ENCODE measurements around the gene DOCK4. TPM values are rescaled to one million over a fixed set of nuclear protein-coding genes. Genes with fewer than 3 reads are reported as not detected.

Gene DOCK4
- total and polyA plus RNA-seq, 10 of the 15 experiments (the other 5 are each of a cell fraction or from before 2014, with no cell fraction given): 0.03 to 0.73 (median 0.38) TPM

- Histone ChIP-seq H3K9ac (ENCODE audit: control insufficient read depth, insufficient read depth, low read length) (no peak overlapping the region), H3K27me3 (replicated peaks in 1 of 2; ENCODE audit: control insufficient read depth in 2 of 2, insufficient read depth in 2 of 2, low read length in 1 of 2) (no peaks in the 10 kb centered on the region), H3K4me1 (ENCODE audit: control insufficient read depth, insufficient read depth, low read length) (no peaks in the 10 kb centered on the region), H3K36me3 (ENCODE audit: control insufficient read depth in 2 of 2, insufficient read depth in 2 of 2, low read length in 1 of 2) (no peaks in the 10 kb centered on the region), H3K79me2 (ENCODE audit: control insufficient read depth, insufficient read depth, low read length) (no peaks in the 10 kb centered on the region), H2AFZ (ENCODE audit: control insufficient read depth, low read depth, low read length) (no peak overlapping the region), H4K20me1 (ENCODE audit: control insufficient read depth, insufficient read depth) (no peaks in the 10 kb centered on the region), H3K27ac (ENCODE audit: control insufficient read depth, insufficient read depth) (no peak overlapping the region), H3K4me3 (no peak overlapping the region), H3K9me3 (replicated peaks; ENCODE audit: control insufficient read depth, insufficient read depth, low read length) (no peaks in the 10 kb centered on the region), H3K4me2 (ENCODE audit: control insufficient read depth, insufficient read depth) (no peak overlapping the region)
- no peak for ATAC-seq
- CTCF ChIA-PET: no interaction called here
- POLR2A ChIA-PET: no interaction called here
- 61% methylated on average over 9 of the region's 9 CpGs for WGBS (ENCODE audit: insufficient coverage, insufficient replicate concordance, low lambda C conversion rate, missing lambda C conversion rate)
- RAD21 ChIA-PET (ENCODE audit: unreplicated experiment): no interaction called here
- no TSS peak for BruUV-seq (replicated peaks)
- no peak for DNase-seq (ENCODE audit: low read depth, low spot score)
- intact Hi-C loops (cut with micrococcal nuclease; ENCODE audit: unreplicated experiment) (no loop called here), in situ Hi-C loops (cut with MboI) (no loop called here)
- SMC1A ChIA-PET (ENCODE audit: uncharacterized antibody, unreplicated experiment): no interaction called here
- no peak for FAIRE-seq
- TF ChIP-seq NR2C1 (IDR thresholded peaks at IDR 0.05): no peak
- no peak for TF ChIP-seq WRNIP1 (IDR thresholded peaks at IDR 0.05; ENCODE audit: borderline replicate concordance, low read depth, low read length)
- TF ChIP-seq MEF2B (IDR thresholded peaks at IDR 0.05; ENCODE audit: partially characterized antibody, poor library complexity, severe bottlenecking): no peak
- TF ChIP-seq CUX1 (IDR thresholded peaks at IDR 0.05; ENCODE audit: insufficient replicate concordance, low read depth, low read length): no peak
- no peak for TF ChIP-seq BMI1 (IDR thresholded peaks at IDR 0.05; ENCODE audit: borderline replicate concordance)
- TF ChIP-seq SRF (IDR thresholded peaks at IDR 0.05; ENCODE audit: low read depth in 2 of 2, low read length in 2 of 2): no peak
- TF ChIP-seq, protein P1, sequence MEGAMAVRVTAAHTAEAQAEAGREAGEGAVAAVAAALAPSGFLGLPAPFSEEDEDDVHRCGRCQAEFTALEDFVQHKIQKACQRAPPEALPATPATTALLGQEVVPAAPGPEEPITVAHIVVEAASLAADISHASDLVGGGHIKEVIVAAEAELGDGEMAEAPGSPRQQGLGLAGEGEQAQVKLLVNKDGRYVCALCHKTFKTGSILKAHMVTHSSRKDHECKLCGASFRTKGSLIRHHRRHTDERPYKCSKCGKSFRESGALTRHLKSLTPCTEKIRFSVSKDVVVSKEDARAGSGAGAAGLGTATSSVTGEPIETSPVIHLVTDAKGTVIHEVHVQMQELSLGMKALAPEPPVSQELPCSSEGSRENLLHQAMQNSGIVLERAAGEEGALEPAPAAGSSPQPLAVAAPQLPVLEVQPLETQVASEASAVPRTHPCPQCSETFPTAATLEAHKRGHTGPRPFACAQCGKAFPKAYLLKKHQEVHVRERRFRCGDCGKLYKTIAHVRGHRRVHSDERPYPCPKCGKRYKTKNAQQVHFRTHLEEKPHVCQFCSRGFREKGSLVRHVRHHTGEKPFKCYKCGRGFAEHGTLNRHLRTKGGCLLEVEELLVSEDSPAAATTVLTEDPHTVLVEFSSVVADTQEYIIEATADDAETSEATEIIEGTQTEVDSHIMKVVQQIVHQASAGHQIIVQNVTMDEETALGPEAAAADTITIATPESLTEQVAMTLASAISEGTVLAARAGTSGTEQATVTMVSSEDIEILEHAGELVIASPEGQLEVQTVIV (IDR thresholded peaks at IDR 0.05; ENCODE audit: borderline replicate concordance, partially characterized antibody): no peak
- no peak for TF ChIP-seq BACH1 (IDR thresholded peaks at IDR 0.05; ENCODE audit: borderline replicate concordance)
- TF ChIP-seq IKZF1 (conservative IDR thresholded peaks at IDR 0.05): no peak
- TF ChIP-seq EED (IDR thresholded peaks at IDR 0.05; ENCODE audit: low read depth): no peak
- no peak for TF ChIP-seq PAX5 (IDR thresholded peaks at IDR 0.05; ENCODE audit: borderline replicate concordance, low read depth, low read length)
- no peak for TF ChIP-seq ZBTB33 (IDR thresholded peaks at IDR 0.05)
- TF ChIP-seq MYC (IDR thresholded peaks at IDR 0.05; ENCODE audit: insufficient read depth, insufficient read length, insufficient replicate concordance, low read length, severe bottlenecking): no peak
Measured at GRCh38 chr7:112118581-112119566, 87.3 kb downstream of the DOCK4 start.
